Measurements from ENCODE around the gene SLIT3.

The SLIT3 gene

DNA sequence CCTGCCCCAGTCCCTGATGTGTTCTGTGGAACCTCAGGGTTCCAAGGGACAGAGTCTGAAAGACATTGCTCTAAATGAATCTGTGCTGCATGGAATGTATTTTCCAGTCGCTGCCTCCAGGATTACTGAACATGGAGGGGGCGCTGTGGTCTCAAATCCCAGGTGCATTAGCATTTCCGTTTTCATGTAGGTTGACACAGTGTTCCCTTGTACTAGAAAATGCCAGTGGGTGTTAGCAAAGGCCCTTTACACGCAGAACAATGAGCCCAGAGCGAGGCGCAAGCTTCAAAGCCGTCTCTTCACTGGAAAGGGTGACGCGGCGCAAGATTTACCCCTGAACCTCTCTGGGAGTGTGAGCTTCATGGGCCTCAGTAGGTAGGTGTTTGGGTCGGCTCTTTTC is 308.3 kb downstream of the SLIT3 start:
- H3K9ac ChIP-seq, result no peak overlapping the region
- H3K79me2 ChIP-seq (ENCODE audit: insufficient read depth, low read depth), result no peaks in the 10 kb centered on the region
- no peaks in the 10 kb centered on the region for H3K27me3 ChIP-seq (ENCODE audit: insufficient read depth, low read depth)
- no peak overlapping the region for H3K4me3 ChIP-seq (IDR thresholded peaks at IDR 0.05; ENCODE audit: insufficient read depth, low read depth, low read length)
- H3K4me1 ChIP-seq (ENCODE audit: low read depth, poor library complexity, severe bottlenecking), result no peaks in the 10 kb centered on the region
- no peak overlapping the region for H3K4me2 ChIP-seq
- H4K20me1 ChIP-seq (ENCODE audit: insufficient read depth), result no peaks in the 10 kb centered on the region
- H3K36me3 ChIP-seq (ENCODE audit: insufficient read depth), result no peaks in the 10 kb centered on the region
- no peak overlapping the region for H3K27ac ChIP-seq
- H2AFZ ChIP-seq (ENCODE audit: low read depth), result no peak overlapping the region
- TF ChIP-seq, protein P1, sequence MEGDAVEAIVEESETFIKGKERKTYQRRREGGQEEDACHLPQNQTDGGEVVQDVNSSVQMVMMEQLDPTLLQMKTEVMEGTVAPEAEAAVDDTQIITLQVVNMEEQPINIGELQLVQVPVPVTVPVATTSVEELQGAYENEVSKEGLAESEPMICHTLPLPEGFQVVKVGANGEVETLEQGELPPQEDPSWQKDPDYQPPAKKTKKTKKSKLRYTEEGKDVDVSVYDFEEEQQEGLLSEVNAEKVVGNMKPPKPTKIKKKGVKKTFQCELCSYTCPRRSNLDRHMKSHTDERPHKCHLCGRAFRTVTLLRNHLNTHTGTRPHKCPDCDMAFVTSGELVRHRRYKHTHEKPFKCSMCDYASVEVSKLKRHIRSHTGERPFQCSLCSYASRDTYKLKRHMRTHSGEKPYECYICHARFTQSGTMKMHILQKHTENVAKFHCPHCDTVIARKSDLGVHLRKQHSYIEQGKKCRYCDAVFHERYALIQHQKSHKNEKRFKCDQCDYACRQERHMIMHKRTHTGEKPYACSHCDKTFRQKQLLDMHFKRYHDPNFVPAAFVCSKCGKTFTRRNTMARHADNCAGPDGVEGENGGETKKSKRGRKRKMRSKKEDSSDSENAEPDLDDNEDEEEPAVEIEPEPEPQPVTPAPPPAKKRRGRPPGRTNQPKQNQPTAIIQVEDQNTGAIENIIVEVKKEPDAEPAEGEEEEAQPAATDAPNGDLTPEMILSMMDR (conservative IDR thresholded peaks at IDR 0.05; ENCODE audit: low read depth, low read length), result no peak

DNA sequence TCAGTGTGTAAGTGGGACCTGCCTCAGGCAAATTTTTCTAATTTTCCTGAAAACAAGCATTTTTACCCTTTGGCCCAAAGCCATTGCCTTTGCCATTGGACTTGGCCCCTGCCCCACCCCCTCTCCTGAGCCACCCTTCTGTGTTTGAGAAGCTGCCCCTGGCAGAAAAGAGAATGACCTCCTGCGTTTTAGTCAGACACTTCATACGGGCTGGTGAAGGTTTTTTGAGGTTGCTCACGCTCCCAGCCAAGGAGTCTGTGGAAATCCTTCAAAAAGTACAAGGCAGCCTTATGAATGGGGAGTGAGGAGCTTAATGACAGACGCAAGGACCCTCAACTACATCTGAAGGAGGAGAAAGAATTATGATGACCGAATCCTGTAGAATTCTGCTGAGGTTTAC is 308.9 kb downstream of the SLIT3 start:
- no peak overlapping the region for H3K9ac ChIP-seq
- H3K4me2 ChIP-seq, result no peak overlapping the region
- no peaks in the 10 kb centered on the region for H3K4me1 ChIP-seq (ENCODE audit: low read depth, poor library complexity, severe bottlenecking)
- no peaks in the 10 kb centered on the region for H3K27me3 ChIP-seq (ENCODE audit: insufficient read depth, low read depth)
- no peak overlapping the region for H3K4me3 ChIP-seq (IDR thresholded peaks at IDR 0.05; ENCODE audit: insufficient read depth, low read depth, low read length)
- H3K27ac ChIP-seq, result no peak overlapping the region
- no peaks in the 10 kb centered on the region for H3K79me2 ChIP-seq (ENCODE audit: insufficient read depth, low read depth)
- TF ChIP-seq, protein P1 (conservative IDR thresholded peaks at IDR 0.05; ENCODE audit: low read depth, low read length), result no peak
- no peaks in the 10 kb centered on the region for H4K20me1 ChIP-seq (ENCODE audit: insufficient read depth)
- no peaks in the 10 kb centered on the region for H3K36me3 ChIP-seq (ENCODE audit: insufficient read depth)
- no peak overlapping the region for H2AFZ ChIP-seq (ENCODE audit: low read depth)

GRCh38 chr5:168991311-168991710 is 309.6 kb downstream of the SLIT3 start:
- no peaks in the 10 kb centered on the region for H3K79me2 ChIP-seq (ENCODE audit: insufficient read depth, low read depth)
- no peaks in the 10 kb centered on the region for H3K27me3 ChIP-seq (ENCODE audit: insufficient read depth, low read depth)
- H2AFZ ChIP-seq (ENCODE audit: low read depth), result no peak overlapping the region
- H3K9ac ChIP-seq, result no peak overlapping the region
- H3K27ac ChIP-seq, result no peak overlapping the region
- no peak overlapping the region for H3K4me2 ChIP-seq
- no peaks in the 10 kb centered on the region for H3K4me1 ChIP-seq (ENCODE audit: low read depth, poor library complexity, severe bottlenecking)
- H3K4me3 ChIP-seq (IDR thresholded peaks at IDR 0.05; ENCODE audit: insufficient read depth, low read depth, low read length), result no peak overlapping the region
- no peaks in the 10 kb centered on the region for H3K36me3 ChIP-seq (ENCODE audit: insufficient read depth)
- TF ChIP-seq, protein P1 (conservative IDR thresholded peaks at IDR 0.05; ENCODE audit: low read depth, low read length), result no peak
- no peaks in the 10 kb centered on the region for H4K20me1 ChIP-seq (ENCODE audit: insufficient read depth)

GRCh38 chr5:168990679-168991078 is 310.3 kb downstream of the SLIT3 start:
- Histone ChIP-seq H3K79me2 (ENCODE audit: insufficient read depth, low read depth) (no peaks in the 10 kb centered on the region), H3K9ac (no peak overlapping the region), H4K20me1 (ENCODE audit: insufficient read depth) (no peaks in the 10 kb centered on the region), H3K36me3 (ENCODE audit: insufficient read depth) (no peaks in the 10 kb centered on the region), H3K4me3 (IDR thresholded peaks at IDR 0.05; ENCODE audit: insufficient read depth, low read depth, low read length) (no peak overlapping the region), H3K4me1 (ENCODE audit: low read depth, poor library complexity, severe bottlenecking) (no peaks in the 10 kb centered on the region), H3K27ac (no peak overlapping the region), H3K4me2 (no peak overlapping the region), H2AFZ (ENCODE audit: low read depth) (no peak overlapping the region), H3K27me3 (ENCODE audit: insufficient read depth, low read depth) (no peaks in the 10 kb centered on the region)
- TF ChIP-seq, protein P1 (conservative IDR thresholded peaks at IDR 0.05; ENCODE audit: low read depth, low read length), result no peak
